ENCODE measurements around the gene ZNF804B.
"Not testable (repeated sequence)": the region's sequence is repeated elsewhere in the genome, so short reads cannot be mapped to it uniquely, and the experiment has no call there.

ZNF804B gene

DNA sequence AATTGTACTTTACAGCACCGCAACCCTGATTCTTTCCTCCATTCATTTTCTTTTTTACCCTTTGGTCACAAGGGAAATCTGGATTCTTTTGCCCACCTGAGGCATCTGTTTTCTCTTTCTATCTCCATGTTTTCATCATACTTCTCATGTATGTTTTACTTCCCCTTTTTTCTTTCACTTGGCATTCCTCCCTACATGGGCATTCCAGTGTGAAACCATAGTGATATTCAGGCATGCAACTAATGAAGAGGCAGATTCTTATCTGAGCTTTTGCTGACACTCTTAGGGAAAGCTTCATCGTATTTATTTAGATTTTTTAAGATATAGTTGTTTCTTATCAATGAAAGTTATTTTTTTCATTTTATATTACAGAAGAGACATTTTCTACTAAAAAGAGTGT is 441.3 kb downstream of the ZNF804B start:
- no peak for DNase-seq (ENCODE audit: extremely low read depth, insufficient read length)
- Histone ChIP-seq H3K36me3 (ENCODE audit: control insufficient read depth, insufficient read depth, low read length) (no peaks in the 10 kb centered on the region), H3K4me3 (replicated peaks; ENCODE audit: low read depth, low read length) (no peak overlapping the region), H3K27me3 (replicated peaks; ENCODE audit: control insufficient read depth, insufficient read depth, low read length) (no peaks in the 10 kb centered on the region)
- no peak for TF ChIP-seq CTCF (IDR thresholded peaks at IDR 0.05; ENCODE audit: insufficient read depth, low read length, poor library complexity, severe bottlenecking)

DNA sequence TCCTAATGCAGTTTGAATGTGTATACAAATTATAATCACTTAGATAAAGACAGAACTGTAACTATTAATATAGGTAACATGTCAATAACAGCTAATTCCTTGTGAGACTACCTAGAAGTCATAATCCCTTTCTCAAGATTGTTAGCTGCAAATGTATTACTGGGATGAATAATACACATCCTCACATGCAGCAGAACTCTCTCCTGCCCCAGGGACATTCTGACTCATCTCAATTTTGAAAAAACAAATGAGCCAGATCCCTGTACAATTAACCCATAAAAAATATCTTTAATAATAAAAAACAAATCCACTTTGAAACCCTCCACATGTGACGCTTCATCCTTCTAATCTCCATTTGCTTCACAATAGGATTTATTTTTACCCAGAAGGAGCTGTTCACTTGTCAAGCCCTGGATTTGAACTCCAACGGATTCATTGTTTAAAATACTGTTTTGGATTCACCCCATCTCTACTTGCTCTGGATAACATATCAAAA is 464.4 kb downstream of the ZNF804B start:
- no peaks in the 10 kb centered on the region for H3K27me3 ChIP-seq (replicated peaks; ENCODE audit: control insufficient read depth, insufficient read depth, low read length)
- no peak for TF ChIP-seq CTCF (IDR thresholded peaks at IDR 0.05; ENCODE audit: insufficient read depth, low read length, poor library complexity, severe bottlenecking)
- DNase-seq (ENCODE audit: extremely low read depth, insufficient read length), result no peak
- H3K36me3 ChIP-seq (ENCODE audit: control insufficient read depth, insufficient read depth, low read length), result no peaks in the 10 kb centered on the region
- no peak overlapping the region for H3K4me3 ChIP-seq (replicated peaks; ENCODE audit: low read depth, low read length)

- not testable (repeated sequence) for H3K27me3 ChIP-seq (replicated peaks; ENCODE audit: control insufficient read depth, insufficient read depth, low read length); DNase-seq (ENCODE audit: extremely low read depth, insufficient read length); H3K4me3 ChIP-seq (replicated peaks; ENCODE audit: low read depth, low read length); H3K36me3 ChIP-seq (ENCODE audit: control insufficient read depth, insufficient read depth, low read length)
Observed at GRCh38 chr7:89228688-89229171, 469.2 kb downstream of the ZNF804B start.

- Histone ChIP-seq H3K4me3 (replicated peaks; ENCODE audit: low read depth, low read length) (no peak overlapping the region), H3K27me3 (replicated peaks; ENCODE audit: control insufficient read depth, insufficient read depth, low read length) (no peaks in the 10 kb centered on the region), H3K36me3 (ENCODE audit: control insufficient read depth, insufficient read depth, low read length) (no peaks in the 10 kb centered on the region)
- no peak for TF ChIP-seq CTCF (IDR thresholded peaks at IDR 0.05; ENCODE audit: insufficient read depth, low read length, poor library complexity, severe bottlenecking)
- DNase-seq (ENCODE audit: extremely low read depth, insufficient read length), result no peak
Observed at GRCh38 chr7:89238156-89238555, 478.7 kb downstream of the ZNF804B start.

- H3K36me3 ChIP-seq (ENCODE audit: control insufficient read depth, insufficient read depth, low read length), result no peaks in the 10 kb centered on the region
- no peaks in the 10 kb centered on the region for H3K27me3 ChIP-seq (replicated peaks; ENCODE audit: control insufficient read depth, insufficient read depth, low read length)
- TF ChIP-seq CTCF (IDR thresholded peaks at IDR 0.05; ENCODE audit: insufficient read depth, low read length, poor library complexity, severe bottlenecking), result no peak
- no peak overlapping the region for H3K4me3 ChIP-seq (replicated peaks; ENCODE audit: low read depth, low read length)
- DNase-seq (ENCODE audit: extremely low read depth, insufficient read length), result no peak
Observed at GRCh38 chr7:89246196-89246595, 486.7 kb downstream of the ZNF804B start.

DNA sequence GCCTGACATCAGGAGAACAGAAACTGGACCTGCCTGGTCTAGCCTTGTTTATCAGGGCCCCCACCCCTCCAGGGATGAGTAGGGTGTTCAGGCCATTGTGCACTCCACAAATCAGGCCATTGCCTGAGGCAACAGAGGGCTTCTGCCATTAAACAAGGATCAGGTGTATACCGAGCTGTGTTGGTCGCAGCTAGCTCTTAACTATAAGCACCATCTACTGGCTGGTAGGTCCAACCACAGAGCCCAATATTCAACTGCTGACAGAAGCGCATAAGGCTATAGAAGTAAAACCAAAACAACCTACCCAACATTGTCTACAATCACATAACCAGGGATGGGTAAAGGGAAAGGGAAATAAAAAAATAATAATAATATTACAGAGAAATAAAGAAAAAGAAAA is 487.7 kb downstream of the ZNF804B start:
- H3K4me3 ChIP-seq (replicated peaks; ENCODE audit: low read depth, low read length), result no peak overlapping the region
- H3K27me3 ChIP-seq (replicated peaks; ENCODE audit: control insufficient read depth, insufficient read depth, low read length), result no peaks in the 10 kb centered on the region
- no peaks in the 10 kb centered on the region for H3K36me3 ChIP-seq (ENCODE audit: control insufficient read depth, insufficient read depth, low read length)
- DNase-seq (ENCODE audit: extremely low read depth, insufficient read length), result no peak
- no peak for TF ChIP-seq CTCF (IDR thresholded peaks at IDR 0.05; ENCODE audit: insufficient read depth, low read length, poor library complexity, severe bottlenecking)

Data from GM06990 (cell line).